GM08714 (cell line): ENCODE measurements around the gene FIBCD1.

Experiments
- H3K4me3 ChIP-seq: fragments of 200-500 bp; sonication (Bioruptor generic); 2 replicates; pipeline ENCODE4 v1.5.1; 2014; ENCODE audit warnings: mild to moderate bottlenecking, low read length, inconsistent platforms
- ZNF274 ChIP-seq: IDR thresholded peaks from 2 replicates; pipeline ENCODE4 v1.6.1; 2012; ENCODE audit warnings: mild to moderate bottlenecking, low read depth, low read length

The FIBCD1 gene

DNA sequence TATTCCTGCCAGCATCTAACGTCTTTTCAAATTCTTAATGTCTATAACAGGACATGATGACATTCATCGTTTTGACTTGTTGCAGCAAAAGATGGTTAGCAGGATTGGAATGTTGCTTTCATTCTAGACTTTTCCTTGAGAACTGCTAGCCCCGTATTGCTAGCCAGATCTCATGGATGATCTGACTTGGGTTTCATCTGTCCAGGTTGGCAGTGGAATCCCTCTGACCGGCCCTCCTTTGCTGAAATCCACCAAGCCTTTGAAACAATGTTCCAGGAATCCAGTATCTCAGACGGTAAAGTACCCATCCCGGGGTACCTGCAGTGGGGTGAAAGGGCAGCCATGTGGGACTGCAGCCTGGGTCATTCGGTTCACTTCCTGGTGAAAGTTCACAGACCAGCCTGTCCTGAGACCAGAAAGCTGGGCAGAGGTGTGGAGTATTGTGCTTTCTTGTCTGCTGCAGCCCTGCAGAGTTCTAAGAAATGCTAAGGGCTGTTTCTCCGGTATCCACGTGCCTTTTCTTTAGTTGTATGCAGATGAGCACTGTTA lies 59.1 kb downstream of the FIBCD1 start:
- H3K4me3 ChIP-seq = no peak overlapping the region
- TF ChIP-seq ZNF274 = no peak

- no peak overlapping the region for H3K4me3 ChIP-seq
- TF ChIP-seq ZNF274 = no peak
Measured at GRCh38 chr9:130878295-130878694, 60.8 kb downstream of the FIBCD1 start.

DNA sequence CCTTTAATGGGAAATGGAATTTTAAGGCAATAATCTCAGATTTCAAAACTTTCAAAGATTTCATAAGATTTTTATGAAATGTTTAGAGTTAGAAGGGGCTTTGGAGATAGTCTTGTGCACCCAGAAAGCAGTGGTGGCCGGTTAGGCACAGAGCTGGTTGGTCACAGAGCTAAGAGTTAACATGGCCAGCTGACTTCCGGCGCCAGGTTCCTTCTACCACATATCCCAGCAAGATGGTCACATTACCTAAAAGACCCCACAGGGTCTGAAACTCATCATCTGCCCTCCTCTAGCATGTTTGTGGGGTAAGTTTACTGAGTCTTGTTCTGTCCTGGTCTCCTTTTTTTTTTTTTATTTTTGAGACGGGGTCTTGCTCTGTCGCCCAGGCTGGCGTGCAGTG lies 61.7 kb downstream of the FIBCD1 start:
- no peak for TF ChIP-seq ZNF274
- no peak overlapping the region for H3K4me3 ChIP-seq

GRCh38 chr9:130874783-130875182 lies 64.3 kb downstream of the FIBCD1 start:
- H3K4me3 ChIP-seq = no peak overlapping the region
- TF ChIP-seq ZNF274 = no peak

- no peak for TF ChIP-seq ZNF274
- H3K4me3 ChIP-seq = no peak overlapping the region
Measured at GRCh38 chr9:130873966-130874365, 65.1 kb downstream of the FIBCD1 start.

GRCh38 chr9:130872912-130873503 lies 66.0 kb downstream of the FIBCD1 start:
- H3K4me3 ChIP-seq = no peak overlapping the region
- TF ChIP-seq ZNF274 = no peak

GRCh38 chr9:130872508-130872907 lies 66.5 kb downstream of the FIBCD1 start:
- TF ChIP-seq ZNF274 = no peak
- H3K4me3 ChIP-seq = no peak overlapping the region

DNA sequence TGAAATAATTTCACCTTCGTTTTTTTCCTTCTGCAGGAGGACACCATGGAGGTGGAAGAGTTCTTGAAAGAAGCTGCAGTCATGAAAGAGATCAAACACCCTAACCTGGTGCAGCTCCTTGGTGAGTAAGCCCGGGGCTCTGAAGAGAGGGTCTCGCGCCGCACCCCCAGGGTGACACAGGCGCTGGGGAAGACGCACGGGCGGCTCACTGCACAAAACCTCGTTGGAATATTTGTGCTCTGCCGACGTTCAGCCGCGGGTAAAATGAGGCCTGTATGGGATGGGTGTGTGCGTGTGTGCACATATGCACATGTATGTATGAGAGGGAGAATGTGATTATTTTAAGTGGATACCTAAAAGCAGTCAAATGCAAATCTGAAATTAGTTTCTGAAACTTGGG lies 67.0 kb downstream of the FIBCD1 start:
- H3K4me3 ChIP-seq = no peak overlapping the region
- no peak for TF ChIP-seq ZNF274

DNA sequence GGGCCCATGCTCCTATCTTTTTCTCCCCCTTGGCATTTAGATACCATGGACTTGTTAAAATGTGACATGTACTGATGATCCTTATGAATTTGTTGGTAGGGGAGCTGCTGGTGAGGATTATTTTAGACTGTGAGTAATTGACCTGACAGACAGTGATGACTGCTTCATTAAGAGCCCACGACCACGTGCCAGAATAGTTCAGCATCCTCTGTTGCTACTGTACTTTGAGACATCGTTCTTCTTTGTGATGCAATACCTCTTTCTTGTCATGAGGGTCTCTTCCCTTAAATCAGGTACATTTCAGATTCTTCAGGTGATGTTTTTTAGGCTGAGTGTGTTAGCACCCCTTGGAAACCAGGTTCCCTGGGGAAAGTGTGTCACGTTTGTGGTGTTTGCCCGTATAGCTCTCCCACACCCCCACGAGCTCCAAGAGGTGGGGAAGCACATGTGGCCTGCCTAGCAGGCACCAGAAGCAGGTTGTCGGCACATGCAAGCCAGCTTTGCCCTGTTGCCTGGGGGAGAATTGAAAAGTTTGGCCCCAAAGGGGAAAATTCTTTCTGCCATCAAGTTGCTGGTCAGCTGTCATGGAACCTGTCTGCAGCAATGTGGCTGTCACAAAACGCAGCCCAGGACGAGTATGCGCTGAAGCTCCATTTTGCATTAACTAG lies 67.5 kb downstream of the FIBCD1 start:
- TF ChIP-seq ZNF274 = no peak
- no peak overlapping the region for H3K4me3 ChIP-seq

GRCh38 chr9:130870491-130871381 lies 68.3 kb downstream of the FIBCD1 start:
- TF ChIP-seq ZNF274 = no peak
- no peak overlapping the region for H3K4me3 ChIP-seq

- no peak overlapping the region for H3K4me3 ChIP-seq
- no peak for TF ChIP-seq ZNF274
Measured at GRCh38 chr9:130869250-130869649, 69.8 kb downstream of the FIBCD1 start.

GRCh38 chr9:130868230-130868629 lies 70.8 kb downstream of the FIBCD1 start:
- no peak for TF ChIP-seq ZNF274
- no peak overlapping the region for H3K4me3 ChIP-seq

DNA sequence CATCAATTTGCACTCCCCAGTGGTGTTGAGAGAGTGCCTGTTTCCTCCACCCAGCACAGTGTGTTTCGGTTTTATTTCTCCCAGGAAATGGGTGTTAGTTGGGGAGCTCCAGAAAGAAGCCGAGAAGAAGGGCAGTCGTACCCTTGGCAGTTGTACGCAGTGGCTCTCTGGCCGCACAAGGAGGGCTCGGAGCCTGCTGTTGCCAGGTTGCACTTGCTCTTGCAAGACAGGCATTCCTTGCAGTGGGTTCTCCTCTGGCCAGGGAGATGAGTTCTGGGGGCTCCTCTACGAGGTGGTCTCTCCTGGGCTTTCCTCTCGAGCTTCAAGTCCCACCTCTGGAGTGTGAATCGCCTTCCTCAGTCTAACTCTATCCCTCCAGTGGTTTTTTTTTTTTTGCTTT lies 71.5 kb downstream of the FIBCD1 start:
- TF ChIP-seq ZNF274 = no peak
- H3K4me3 ChIP-seq = no peak overlapping the region

DNA sequence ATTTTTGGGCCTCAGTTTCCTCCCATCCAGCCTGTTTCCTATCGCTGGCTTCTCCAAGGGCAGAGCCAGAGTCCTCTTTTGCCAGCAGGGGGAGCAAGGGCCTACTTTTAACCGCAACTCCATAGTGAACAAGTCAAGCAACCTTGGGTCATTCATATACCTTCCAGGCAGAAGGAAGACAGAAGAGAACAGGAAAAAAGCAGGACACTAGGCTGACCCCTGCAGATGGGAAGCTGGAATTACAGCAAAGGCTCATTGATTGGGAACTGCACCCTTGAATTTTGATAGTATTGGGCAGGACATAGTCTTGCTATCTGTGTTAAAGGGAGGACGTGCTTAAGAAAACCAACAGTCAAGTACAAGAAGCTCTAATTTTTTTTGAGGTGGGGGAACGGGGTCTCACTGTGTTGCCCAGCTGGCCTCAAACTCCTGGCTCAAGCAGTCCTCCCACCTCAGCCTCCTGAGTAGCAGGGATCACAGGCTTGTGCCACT lies 72.5 kb downstream of the FIBCD1 start:
- no peak overlapping the region for H3K4me3 ChIP-seq
- no peak for TF ChIP-seq ZNF274
